ENCODE measurements around the gene SEMA3D.

The SEMA3D gene

DNA sequence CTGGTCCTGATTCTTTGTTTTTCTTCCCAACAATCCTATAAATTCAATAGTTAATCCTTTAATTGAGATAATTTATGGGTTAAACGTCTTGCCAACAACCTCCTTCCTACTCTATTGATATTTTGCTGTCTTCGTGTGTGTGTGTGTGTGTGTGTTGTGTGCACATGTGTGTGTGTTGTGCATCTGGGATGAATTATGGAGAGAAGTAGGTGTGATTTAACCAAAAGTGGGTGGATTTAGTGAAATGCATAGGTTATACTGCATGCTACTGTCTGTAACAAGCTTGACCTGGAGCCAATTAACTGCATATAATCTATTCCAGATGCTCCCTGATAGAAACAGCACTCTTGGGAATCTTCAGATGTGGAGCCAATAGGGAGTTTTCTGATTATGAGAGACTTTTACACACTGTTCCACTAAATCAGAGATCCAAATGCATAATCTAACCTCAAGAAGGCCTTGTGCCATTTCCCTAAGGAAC lies 61.2 kb downstream of the SEMA3D start:
- no peak for DNase-seq (ENCODE audit: low spot score)

DNA sequence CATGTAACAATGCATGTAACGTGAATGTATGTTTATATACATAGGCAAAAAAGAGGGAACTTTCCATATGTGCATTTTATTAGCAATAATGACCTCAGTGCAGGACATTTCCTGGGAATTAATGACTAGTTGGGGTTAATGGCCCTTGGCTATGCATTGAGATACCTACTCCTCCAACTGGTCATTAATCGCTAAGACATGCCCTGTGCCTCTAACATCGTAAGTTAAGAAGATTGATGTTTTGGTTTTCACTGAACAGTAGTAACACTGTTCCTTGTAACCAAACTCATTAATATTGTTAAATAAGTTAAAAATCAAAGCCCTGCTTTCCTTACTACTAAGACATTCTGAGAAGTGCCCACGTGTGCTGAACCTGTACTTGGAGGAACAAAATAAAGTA lies 61.7 kb downstream of the SEMA3D start:
- DNase-seq (ENCODE audit: low spot score), result no peak

DNA sequence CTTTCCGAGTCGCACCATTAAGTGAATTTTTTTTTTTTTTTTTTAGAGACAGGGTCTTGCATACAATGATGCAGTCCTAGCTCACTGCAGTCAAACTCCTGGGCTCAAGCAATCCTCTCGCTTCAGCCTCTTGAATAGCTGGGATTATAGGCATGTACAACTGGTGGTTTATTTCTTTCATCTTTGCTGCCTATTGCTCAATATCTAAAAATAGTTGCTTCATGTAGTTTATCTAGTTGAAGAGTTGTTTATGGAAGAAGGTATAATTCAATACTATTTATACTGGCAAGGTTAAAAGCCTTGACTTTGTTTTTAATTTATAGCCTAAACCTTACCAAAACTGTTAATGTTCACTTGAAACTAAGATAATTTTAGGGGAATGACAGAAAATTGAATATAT lies 66.9 kb downstream of the SEMA3D start:
- no peak for DNase-seq (ENCODE audit: low spot score)

DNA sequence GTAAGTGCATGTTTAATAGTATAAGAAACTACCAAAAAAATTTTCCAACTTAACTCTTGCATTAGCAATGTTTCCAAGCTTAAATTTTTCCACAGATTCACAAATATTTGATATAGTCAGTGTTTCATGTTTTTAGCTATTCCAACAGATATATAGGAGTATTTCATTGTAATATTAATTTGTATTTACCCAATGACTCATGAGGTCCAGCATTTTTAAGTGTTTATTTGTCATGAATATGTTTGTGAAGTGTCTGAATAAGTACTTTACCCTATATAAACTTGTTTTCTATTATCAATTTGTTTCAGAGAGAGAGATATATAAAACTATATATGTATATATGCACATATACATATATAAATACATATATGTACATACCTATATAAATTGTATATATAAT lies 71.0 kb downstream of the SEMA3D start:
- DNase-seq (ENCODE audit: low spot score), result no peak

DNA sequence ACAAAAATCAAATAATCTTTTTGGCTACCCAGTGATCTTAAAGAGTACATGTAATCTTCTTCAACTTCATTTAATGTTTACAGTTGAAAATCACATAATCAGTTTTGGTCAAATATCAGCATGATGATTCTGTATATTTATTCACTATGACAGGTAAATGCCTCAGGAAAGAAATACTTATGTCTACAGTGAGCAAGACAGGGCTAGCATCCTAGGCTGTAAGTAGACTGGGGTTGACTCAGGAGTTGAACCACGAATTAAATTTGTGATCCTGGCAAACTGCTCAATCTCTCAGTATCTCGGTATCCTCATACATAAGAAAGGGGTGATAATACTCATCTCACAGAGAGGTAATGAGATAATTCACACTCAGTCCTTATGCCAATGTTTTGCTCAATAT lies 71.8 kb downstream of the SEMA3D start:
- DNase-seq (ENCODE audit: low spot score), result no peak

DNA sequence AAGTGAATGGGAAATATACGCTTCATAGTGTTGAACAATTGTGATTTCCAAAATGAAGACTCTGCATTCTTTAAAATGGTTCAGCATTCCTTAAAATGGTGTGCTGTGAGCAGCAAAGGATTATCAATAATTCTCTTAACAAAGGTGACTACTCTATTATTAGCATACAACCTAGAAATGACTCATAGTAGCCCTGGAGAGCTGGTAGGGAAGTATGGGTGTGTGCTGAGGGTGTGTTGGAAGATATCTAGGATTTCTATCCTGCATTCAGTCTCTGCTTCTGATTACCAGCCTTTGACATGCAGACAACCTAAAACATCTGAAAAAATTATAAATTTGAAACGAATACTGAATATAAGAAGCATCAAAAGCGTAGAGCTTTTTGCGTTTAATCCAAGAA lies 72.5 kb downstream of the SEMA3D start:
- DNase-seq (ENCODE audit: low spot score), result peak; percentile 39

DNA sequence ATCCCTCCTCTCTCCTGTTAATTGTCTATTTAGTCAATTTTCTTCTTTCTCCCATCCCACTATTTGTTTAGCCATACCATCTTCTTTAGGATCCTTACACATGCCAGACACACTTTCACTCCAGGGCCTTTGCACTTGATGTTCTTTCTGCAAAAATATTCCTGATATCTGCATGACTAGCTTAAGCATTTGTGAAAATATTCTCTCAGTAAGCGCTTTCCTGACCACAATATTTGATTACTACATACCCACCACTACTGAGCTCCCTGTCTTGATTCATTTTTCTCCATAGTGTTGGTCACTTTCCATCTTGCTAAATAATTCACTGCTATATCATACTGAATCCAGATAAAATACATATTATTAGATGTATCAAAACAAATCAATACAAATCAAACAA lies 75.1 kb downstream of the SEMA3D start:
- no peak for DNase-seq (ENCODE audit: low spot score)

DNA sequence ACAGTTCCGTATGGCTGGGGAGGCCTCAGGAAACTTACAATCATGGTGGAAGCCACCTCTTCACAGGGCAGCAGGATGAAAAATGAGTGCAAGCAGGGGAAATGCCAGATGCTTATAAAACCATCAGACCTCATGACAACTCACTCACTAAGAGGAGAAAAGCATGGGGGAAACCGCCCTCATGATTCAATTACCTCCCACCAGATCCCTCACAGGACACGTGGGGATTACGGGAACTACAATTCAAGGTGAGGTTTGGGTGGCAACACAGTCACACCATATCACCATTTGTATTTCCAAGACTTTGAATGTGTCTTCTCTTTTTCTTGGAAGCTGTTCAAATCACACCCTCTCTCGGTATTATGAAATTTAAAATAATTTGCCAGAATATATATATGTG lies 80.1 kb downstream of the SEMA3D start:
- DNase-seq (ENCODE audit: low spot score), result no peak

DNA sequence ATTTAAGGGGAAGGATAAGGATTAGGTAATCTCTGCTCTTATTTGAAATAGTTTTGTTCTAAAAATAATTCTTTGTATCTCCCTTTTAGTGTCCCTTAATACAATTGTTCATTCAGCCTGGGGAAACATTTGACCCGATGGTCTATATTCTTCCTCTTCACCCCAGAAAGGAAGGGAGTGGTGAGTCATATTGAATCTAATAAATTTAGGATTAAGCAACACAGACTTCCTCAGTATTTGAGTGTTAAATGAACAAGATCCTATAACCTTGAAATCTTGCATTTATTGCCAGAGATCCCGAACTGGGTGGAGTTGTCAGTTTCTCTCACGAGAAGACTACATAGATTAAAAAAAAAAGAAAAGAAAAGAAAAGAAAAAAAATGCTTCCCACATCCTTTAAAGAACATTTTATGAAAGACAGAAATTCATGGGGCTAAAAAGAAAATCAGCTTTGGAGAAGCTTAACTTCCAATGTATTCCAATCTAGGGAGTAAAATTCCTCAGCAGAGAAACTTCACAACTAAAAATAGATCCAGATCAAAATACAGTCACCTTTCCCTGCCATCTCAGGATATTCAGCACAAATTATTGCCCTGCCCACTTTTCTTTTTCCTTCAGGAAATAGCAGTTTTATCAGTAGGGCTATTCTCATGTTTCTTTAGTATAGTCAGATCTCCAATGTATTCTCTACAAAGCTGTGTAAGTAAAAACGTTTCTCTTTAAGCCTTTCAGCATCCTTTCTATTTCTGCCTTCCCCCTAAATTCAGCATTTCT lies 82.2 kb downstream of the SEMA3D start:
- no peak for DNase-seq (ENCODE audit: low spot score)

DNA sequence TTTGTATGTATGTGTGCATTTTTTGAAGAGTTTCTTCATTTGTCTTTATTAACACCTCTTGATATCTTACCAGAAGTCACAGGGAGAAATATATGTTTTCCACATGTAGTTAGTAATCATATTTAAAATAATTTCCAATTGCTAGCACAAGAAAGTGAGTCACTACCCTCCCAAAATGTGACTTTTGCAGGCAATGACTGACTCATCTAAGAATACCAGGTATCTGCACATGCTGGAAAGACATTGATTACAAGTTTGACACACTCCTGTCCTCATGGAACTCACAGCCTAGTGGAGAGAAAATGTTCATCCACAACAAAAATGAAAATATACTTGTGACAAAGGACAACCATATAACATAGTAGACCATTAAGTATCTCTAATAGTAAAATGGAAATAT lies 82.9 kb downstream of the SEMA3D start:
- DNase-seq (ENCODE audit: low spot score), result no peak

DNA sequence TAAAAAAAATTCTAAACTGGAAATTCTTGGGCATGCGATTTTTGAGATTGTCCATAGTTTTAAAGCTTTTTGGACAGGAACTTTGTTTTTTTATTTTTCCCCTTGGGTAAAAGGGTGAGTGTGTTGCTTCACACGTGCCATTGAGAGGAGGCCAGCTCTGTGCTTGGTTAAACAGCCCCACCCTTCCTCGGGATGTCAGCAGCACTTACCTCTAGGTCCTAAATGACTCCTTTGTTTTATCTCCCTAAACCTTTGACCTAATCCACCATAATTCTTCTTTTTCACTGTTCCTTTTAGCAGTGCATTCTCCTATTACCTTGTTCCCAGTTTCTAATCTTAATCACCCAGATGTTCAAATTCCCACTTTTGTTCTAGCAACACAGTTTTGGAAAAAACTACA lies 83.5 kb downstream of the SEMA3D start:
- DNase-seq (ENCODE audit: low spot score), result no peak

DNA sequence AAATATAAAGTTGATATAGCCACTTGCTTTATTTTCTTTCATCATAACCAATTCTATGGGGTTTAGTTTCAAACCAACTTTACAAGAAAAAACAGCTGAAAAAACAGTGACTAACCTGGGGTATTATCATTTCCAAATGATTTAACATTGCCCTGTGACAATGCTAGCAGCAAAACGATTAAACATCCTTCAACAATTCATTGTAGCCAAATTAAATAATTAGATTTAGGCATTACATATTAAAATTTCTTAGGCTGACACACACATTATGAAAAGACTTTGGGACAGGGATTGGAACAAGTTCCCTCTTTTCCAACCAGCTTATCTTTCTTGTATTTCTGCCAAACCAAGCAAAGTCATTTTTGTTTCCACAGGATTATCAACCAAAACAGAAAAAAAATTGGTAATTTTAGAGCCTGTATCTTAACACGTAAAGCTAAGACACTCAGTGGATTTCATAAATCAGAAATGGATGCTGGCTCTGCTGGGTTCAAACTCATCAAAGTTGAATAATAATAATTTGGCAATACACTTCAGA lies 84.0 kb downstream of the SEMA3D start:
- DNase-seq (ENCODE audit: low spot score), result no peak

DNA sequence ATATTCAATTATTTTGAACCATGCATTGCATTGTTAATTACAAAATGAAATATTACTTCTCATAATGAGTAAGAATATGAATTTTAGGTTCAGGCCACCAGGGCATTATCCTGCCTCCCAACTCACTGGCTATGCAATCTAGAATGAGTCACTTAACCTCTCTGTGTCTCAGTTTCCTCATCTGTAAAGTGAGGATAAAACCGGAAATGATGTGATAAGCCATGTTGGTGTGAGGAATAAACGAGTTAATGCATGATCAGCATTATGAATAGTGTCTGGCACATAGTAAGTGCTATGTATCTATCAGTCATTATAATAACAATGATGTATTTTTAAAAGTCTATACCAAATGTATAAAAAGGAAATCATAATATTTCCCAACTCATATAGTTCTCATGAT lies 85.5 kb downstream of the SEMA3D start:
- no peak for DNase-seq (ENCODE audit: low spot score)

DNA sequence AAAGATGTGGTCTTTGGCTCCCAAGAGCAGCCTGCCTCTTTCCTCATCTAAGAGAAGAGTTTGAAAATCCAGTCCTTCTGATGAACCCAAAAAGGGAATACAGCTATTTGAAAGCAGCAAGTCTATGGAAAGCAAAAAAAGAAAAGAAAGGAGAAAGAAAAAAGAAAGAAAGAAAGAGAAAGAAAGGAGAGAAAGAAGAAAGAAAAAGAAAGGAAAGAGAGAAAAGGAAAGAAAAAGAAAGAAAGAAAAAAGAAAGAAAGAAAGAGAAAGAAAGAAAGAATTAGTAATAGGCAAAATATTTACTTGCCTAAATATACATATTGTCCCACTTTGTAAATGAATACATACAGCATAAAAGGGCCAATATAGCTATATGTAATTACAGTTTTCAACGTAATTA lies 89.0 kb downstream of the SEMA3D start:
- DNase-seq (ENCODE audit: low spot score), result no peak

DNA sequence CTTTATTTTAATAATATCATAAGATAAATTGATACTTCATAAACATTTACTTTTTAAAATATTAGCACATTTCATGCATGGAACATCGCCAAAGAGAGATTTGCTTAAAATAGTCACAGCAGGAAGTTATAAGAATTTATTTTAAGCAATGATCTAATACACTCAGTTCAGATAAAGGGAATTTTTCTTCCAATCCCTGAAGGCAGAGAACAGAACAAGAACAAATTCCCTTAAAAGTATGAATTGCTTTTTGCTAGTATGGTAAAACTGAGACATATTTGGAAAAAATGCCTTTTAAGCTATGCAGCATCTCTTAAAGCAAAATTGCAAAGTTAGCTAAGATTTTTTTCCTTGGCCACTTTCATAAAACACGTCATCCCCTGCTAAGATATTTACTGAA lies 91.0 kb downstream of the SEMA3D start:
- DNase-seq (ENCODE audit: low spot score), result no peak

DNA sequence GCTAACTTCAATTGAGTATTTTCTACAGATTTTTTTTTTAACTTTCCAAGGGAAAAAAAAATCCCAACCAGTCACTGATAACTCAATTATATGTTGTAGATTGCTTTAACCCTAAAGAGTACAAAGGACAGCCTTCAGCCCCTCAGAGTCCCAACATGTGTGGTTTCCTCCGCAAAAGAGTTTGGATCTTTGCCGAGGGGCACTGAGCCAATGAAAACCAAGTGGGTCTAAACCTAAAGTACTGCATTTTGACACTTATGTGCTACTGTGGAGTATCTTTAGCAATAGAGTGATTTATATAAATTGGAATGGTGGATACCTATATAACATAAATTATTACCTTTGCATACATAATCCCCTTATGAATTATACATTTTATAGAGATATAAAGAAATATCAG lies 91.5 kb downstream of the SEMA3D start:
- no peak for DNase-seq (ENCODE audit: low spot score)

DNA sequence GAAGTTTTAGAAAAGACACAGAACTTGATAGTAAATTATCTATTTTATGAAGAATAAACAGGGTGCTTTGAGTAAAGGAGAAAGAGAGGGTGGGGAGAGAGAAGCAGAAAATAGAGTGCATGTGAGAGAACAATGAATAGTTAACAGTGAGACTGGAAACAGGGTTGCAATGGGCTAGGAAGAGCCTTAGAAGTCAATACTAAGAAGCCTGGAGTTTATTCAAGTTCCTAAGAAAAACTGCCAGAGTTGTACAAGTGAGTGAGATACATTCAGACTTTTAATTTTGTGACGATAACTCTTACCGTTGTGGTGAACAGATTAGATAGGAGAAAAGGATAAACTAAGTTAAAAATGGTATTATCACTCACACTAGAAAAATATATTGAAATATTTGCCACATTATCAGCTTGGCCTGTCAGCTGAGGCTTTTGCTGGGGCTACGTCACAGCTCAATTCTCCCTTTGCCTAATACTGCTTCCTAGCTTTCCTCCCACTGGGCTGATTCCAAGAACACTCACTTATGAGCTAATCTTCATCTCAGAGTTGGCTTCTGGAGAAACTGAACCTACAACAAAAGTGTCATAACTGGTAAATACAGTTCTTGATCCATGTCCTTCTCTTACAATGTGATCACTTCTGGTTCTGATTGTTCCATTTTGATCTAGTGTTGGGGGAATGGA lies 92.7 kb downstream of the SEMA3D start:
- DNase-seq (ENCODE audit: low spot score), result no peak

DNA sequence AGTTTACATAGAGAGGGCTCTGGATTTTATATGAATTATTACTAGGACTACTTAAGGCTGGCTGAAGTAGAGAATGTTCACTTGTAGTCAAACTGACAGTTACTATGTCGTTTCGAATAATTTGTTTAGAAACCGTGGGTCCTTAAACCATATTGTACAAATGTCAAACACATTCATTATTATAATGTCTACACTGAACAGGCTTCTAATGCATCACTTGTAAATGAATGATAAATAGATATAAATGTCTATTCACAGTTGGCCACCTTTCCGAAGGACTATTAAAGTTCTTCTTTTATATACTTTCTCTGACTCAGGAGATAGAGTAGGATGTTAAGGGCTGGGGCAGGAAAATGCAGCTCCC lies 95.3 kb downstream of the SEMA3D start:
- DNase-seq (ENCODE audit: low spot score), result no peak

DNA sequence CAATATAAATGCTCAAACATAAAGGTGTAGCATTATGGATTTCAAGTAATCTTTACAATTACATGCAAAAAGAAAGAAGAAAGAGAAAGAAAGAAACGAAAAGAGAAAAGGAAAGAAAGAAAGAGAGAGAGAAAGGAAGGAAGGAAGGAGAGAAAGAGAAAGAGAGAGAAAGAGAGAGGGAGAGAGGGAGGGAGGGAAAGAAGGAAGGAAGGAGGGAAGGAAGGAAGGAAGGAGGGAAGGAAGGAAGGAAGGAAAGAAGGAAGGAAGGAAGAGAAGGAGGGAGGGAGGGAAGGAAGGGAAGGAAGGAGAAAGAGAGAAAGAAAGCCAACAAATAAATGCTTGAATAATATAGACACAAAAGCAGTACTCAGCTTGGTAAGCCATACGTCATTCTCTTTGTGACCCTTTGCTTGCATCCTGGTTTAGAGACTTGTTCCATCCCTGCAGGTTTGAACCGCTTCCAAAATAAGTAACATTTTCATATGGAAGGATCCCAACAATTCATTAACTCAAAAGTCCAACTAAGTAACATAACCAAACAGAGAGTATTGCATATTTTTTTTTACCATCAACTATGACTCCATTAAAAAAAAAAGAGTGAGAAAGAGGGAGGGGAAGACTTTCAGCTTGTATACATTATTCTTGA lies 95.8 kb downstream of the SEMA3D start:
- DNase-seq (ENCODE audit: low spot score), result no peak

DNA sequence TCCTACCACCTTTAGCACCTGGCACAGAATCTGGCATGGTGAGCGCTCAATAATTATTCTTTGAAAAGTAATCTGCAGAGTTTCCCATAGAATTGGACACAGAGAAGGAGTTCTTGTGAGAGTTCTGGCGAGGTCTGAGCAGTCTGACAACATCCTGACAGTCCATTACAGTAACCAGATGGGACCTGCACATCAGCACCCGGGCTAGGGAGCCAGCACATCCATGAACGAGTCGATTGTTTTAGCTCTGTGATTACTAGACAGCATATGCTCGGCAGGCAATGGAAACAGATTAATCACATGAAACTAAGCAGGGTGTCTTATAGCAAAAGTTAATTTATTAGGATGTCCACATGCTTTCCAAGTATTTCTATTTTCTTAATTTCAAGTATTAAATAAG lies 96.7 kb downstream of the SEMA3D start:
- no peak for DNase-seq (ENCODE audit: low spot score)

DNA sequence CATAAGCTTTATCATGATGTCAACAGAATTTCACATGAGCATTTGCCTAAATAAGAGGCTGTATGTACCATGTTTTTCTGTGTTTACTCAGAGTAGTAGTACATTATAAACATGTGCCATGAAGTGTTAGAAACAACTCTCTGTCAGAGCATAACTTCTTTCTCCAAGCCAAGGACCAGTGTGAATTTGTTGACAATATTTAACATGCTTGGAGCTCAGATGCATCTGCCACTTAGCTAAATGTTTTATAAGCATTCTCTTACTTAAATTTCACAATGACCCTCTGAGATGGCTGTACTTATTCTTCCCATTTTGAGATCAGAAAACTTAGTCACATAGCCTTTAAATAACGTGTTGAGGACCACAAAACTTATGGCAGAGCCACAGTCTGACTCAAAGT lies 105.0 kb downstream of the SEMA3D start:
- no peak for DNase-seq (ENCODE audit: low spot score)

DNA sequence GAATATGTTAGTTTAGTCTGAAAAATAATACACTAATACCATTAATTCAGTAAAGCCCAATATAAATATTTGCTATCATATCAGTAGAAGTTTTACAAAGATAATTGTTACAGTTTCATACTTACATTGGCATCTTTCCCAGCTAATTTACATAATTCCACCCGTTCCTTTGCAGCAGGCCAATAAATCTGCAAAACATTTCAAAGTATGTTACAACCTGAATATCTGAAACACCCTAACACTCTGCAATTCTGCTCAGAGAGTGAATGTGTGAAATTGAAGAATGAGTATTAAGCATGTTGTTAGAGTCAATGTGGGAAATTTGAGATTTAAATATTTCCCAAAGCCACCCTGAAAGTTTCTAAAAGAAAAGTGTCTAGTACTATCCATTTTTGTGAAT lies 105.5 kb downstream of the SEMA3D start:
- DNase-seq (ENCODE audit: low spot score), result no peak

DNA sequence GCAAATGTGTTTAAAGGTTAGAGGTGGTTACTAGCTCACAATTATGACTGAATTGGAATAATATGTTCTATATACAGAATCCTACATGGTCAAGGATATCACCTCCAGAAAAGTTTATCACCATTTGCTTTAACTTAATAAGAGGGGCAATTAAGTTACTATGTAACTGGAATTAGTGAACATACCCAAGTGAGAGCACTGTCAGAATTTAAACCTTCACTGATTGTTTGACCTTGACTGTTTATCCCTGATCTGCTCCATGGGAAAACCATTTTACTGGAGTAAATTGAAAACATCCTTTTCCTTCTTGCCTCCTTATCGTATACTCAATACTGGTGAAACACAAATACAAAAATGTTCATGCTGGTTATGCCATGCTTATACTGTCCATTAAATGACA lies 107.4 kb downstream of the SEMA3D start:
- no peak for DNase-seq (ENCODE audit: low spot score)

All from kidney tubule cell (primary cell).